OCI-LY3 (cell line): Measurements from ENCODE around the gene SORCS3.

Experiments
- H2AFZ ChIP-seq: fragments of 200-600, 300-600 bp; shearing (Covaris generic); 2 replicates; pipeline ENCODE4 v1.6.0; 2014; ENCODE audit warnings: antibody characterized with exemption, low read depth, low read length
- H3K27ac ChIP-seq: fragments of 200-600, 300-600 bp; sonication (generic); 2 replicates; pipeline ENCODE4 v1.5.1; 2014; ENCODE audit warnings: mild to moderate bottlenecking, low read length, moderate library complexity, mixed read lengths
- H3K27me3 ChIP-seq: fragments of 200-600, 300-600 bp; sonication (generic); 2 replicates; pipeline ENCODE4 v1.6.1; 2014; ENCODE audit warnings: low read depth, low read length, mixed read lengths
- H3K36me3 ChIP-seq: fragments of 200-600, 300-600 bp; sonication (generic); replicated peaks from 2 replicates; pipeline ENCODE3; 2014; ENCODE audit warnings: low read depth, low read length, mixed read lengths
- H3K4me1 ChIP-seq: fragments of 300-600, 200-600 bp; sonication (generic); 2 replicates; pipeline ENCODE4 v1.6.1; 2014; ENCODE audit warnings: low read length, mixed read lengths
- H3K4me2 ChIP-seq: fragments of 200-600, 300-600 bp; sonication (generic); 2 replicates; pipeline ENCODE4 v1.6.1; 2014; ENCODE audit warnings: low read length, mixed read lengths
- H3K4me3 ChIP-seq: fragments of 300-600, 200-600 bp; sonication (generic); 2 replicates; pipeline ENCODE4 v1.5.1; 2014; ENCODE audit warnings: antibody characterized with exemption, mild to moderate bottlenecking, low read length, moderate library complexity
- H3K79me2 ChIP-seq: fragments of 300-600, 200-600 bp; shearing (Covaris generic); 2 replicates; pipeline ENCODE4 v1.6.1; 2014; ENCODE audit warnings: mild to moderate bottlenecking, low read length, mixed read lengths
- H3K9ac ChIP-seq: fragments of 300-600, 200-600 bp; shearing (Covaris generic); 2 replicates; pipeline ENCODE4 v1.6.0; 2014; ENCODE audit warnings: mild to moderate bottlenecking, low read length, moderate library complexity
- H3K9me3 ChIP-seq: fragments of 200-600, 300-600 bp; shearing (Covaris generic); 2 replicates; pipeline ENCODE4 v1.6.1; 2014; ENCODE audit warnings: low read length, mixed read lengths; ENCODE audit not compliant: insufficient read depth
- H4K20me1 ChIP-seq: fragments of 200-600, 300-600 bp; sonication (generic); 2 replicates; pipeline ENCODE4 v1.6.1; 2016; ENCODE audit warnings: low read length, mixed read lengths; ENCODE audit not compliant: insufficient read depth
- CTCF ChIP-seq: fragments of 200-600, 300-600 bp; sonication (generic); IDR thresholded peaks from 2 replicates; pipeline ENCODE4 v1.5.1; 2014; ENCODE audit warnings: antibody characterized with exemption, low read length, low read depth
- EZH2phosphoT487 ChIP-seq: fragments of 200-600 bp; shearing (Covaris generic); IDR thresholded peaks from 2 replicates; pipeline ENCODE4 v1.6.1; 2018; ENCODE audit warnings: antibody characterized with exemption, mixed run types, low read depth

Gene SORCS3

DNA sequence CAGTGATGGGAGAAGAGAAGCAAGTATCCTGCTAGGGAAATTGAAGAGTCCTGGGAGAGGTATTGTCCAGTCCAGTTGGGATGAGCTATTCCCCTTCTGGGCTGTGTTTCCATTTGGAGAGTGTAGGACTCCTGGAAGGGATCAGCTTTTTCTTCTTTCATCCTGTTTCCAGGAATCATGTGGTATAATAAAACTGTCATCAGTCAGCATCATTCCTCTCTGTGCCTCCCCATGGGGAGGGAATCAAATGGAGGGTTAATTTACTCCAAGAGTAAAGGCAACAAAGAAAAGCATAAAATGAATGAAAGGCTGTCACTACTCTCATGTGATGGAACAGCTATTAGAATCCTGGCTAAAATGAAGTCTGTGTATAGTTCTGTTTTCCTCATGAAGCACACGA is 429.9 kb downstream of the SORCS3 start:
- Histone ChIP-seq H3K4me1 (no peaks in the 10 kb centered on the region), H3K9ac (no peak overlapping the region), H3K4me3 (no peak overlapping the region), H3K27ac (no peak overlapping the region), H3K27me3 (no peaks in the 10 kb centered on the region), H3K79me2 (no peaks in the 10 kb centered on the region), H3K4me2 (no peak overlapping the region), H3K9me3 (no peaks in the 10 kb centered on the region), H4K20me1 (no peaks in the 10 kb centered on the region), H3K36me3 (no peaks in the 10 kb centered on the region), H2AFZ (no peak overlapping the region)
- no peak for TF ChIP-seq EZH2phosphoT487
- TF ChIP-seq CTCF = no peak

DNA sequence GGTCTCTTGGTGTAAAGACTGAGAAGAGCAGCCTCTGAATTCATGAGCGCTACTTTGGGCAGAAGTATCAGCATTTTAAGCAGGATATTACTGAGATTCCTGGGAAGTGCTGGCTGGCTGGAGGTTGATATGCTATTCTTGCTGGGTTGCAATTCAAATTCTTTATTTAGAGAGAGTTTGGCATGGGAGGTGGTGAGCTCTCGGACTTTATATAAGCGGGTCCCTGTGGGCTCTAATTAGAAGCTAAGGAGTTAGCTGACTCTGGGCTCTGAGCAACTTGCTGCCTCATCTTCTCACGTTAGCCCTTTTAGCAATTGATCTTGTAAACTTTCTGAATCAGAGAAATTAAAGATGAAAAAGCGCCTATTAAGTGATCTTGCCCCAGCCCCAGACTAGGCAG is 430.9 kb downstream of the SORCS3 start:
- TF ChIP-seq CTCF = no peak
- no peak for TF ChIP-seq EZH2phosphoT487
- Histone ChIP-seq H3K4me3 (no peak overlapping the region), H3K36me3 (no peaks in the 10 kb centered on the region), H2AFZ (no peak overlapping the region), H3K4me1 (no peaks in the 10 kb centered on the region), H3K27me3 (no peaks in the 10 kb centered on the region), H3K4me2 (no peak overlapping the region), H3K9me3 (no peaks in the 10 kb centered on the region), H3K9ac (no peak overlapping the region), H4K20me1 (no peaks in the 10 kb centered on the region), H3K27ac (no peak overlapping the region), H3K79me2 (no peaks in the 10 kb centered on the region)

DNA sequence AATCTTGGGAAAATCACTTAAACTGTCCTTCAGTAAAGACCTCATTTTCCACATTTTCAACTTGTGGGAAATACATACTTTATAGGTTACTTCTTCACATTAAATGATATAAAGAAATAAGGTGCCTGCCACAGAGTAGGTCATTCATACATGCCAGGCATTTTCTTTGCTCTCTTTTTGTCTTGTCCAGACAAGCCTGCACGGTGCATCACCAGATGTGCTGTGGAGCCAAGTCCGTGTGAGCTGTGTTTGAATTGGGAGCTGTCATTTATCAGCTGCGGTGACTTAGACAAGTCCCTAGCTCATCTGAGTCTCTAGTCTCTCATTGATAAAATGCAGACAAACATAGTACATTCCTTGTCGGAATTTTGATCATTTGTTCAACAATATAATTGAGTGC is 432.9 kb downstream of the SORCS3 start:
- no peak overlapping the region for H3K4me3 ChIP-seq
- no peaks in the 10 kb centered on the region for H3K9me3 ChIP-seq
- no peak overlapping the region for H3K27ac ChIP-seq
- H4K20me1 ChIP-seq = no peaks in the 10 kb centered on the region
- no peaks in the 10 kb centered on the region for H3K4me1 ChIP-seq
- H3K9ac ChIP-seq = no peak overlapping the region
- TF ChIP-seq CTCF (no peak), EZH2phosphoT487 (no peak)
- H3K27me3 ChIP-seq = no peaks in the 10 kb centered on the region
- H3K36me3 ChIP-seq = no peaks in the 10 kb centered on the region
- H3K4me2 ChIP-seq = no peak overlapping the region
- H3K79me2 ChIP-seq = no peaks in the 10 kb centered on the region
- H2AFZ ChIP-seq = no peak overlapping the region

GRCh38 chr10:105075031-105075430 is 433.9 kb downstream of the SORCS3 start:
- H3K36me3 ChIP-seq = no peaks in the 10 kb centered on the region
- TF ChIP-seq EZH2phosphoT487 (no peak), CTCF (no peak)
- no peak overlapping the region for H3K27ac ChIP-seq
- H3K9ac ChIP-seq = no peak overlapping the region
- no peak overlapping the region for H2AFZ ChIP-seq
- no peaks in the 10 kb centered on the region for H3K27me3 ChIP-seq
- no peaks in the 10 kb centered on the region for H3K9me3 ChIP-seq
- no peaks in the 10 kb centered on the region for H4K20me1 ChIP-seq
- no peaks in the 10 kb centered on the region for H3K79me2 ChIP-seq
- H3K4me1 ChIP-seq = no peaks in the 10 kb centered on the region
- H3K4me3 ChIP-seq = no peak overlapping the region
- no peak overlapping the region for H3K4me2 ChIP-seq
